ENCODE results near the gene NXF1. TPM values are rescaled to one million over a fixed set of nuclear protein-coding genes. Genes with fewer than 3 reads are reported as not detected.

NXF1 gene
- polyA plus RNA-seq, 1 donor (not counting 4 experiments of a cell fraction or from before 2014, with no cell fraction given), result 25.3 TPM

- FAIRE-seq (peak; percentile 93), DNase-seq (ENCODE audit: low read depth, low spot score) (peak; percentile 96)
- dilution Hi-C loops (cut with MboI; ENCODE audit: extremely low pct_ligation_motif_present, low sequenced_read_pairs), result no loop called here
- H3K79me2 ChIP-seq (ENCODE audit: control insufficient read depth, insufficient read depth, low read length), result peaks cover 16% of the 10 kb centered on the region
- no peaks in the 10 kb centered on the region for H3K9me3 ChIP-seq (ENCODE audit: control insufficient read depth, low read depth, low read length)
- H4K20me1 ChIP-seq (ENCODE audit: control insufficient read depth, extremely low read depth, insufficient read depth, low read length), result no peaks in the 10 kb centered on the region
- peak within 1 kb of the TSS; percentile 70 to 95 (median 85) for H3K4me3 ChIP-seq (ENCODE audit: control insufficient read depth in 2 of 3, extremely low read depth in 1 of 3, insufficient read depth in 2 of 3, low read depth in 1 of 3, low read length in 3 of 3)
- peaks cover 11% of the 10 kb centered on the region for H3K4me1 ChIP-seq (ENCODE audit: control insufficient read depth, extremely low read depth, insufficient read depth, low read length)
- no peak for TF ChIP-seq EZH2 (IDR thresholded peaks at IDR 0.05; ENCODE audit: low read length)
- TF ChIP-seq, protein P1, sequence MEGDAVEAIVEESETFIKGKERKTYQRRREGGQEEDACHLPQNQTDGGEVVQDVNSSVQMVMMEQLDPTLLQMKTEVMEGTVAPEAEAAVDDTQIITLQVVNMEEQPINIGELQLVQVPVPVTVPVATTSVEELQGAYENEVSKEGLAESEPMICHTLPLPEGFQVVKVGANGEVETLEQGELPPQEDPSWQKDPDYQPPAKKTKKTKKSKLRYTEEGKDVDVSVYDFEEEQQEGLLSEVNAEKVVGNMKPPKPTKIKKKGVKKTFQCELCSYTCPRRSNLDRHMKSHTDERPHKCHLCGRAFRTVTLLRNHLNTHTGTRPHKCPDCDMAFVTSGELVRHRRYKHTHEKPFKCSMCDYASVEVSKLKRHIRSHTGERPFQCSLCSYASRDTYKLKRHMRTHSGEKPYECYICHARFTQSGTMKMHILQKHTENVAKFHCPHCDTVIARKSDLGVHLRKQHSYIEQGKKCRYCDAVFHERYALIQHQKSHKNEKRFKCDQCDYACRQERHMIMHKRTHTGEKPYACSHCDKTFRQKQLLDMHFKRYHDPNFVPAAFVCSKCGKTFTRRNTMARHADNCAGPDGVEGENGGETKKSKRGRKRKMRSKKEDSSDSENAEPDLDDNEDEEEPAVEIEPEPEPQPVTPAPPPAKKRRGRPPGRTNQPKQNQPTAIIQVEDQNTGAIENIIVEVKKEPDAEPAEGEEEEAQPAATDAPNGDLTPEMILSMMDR (optimal IDR thresholded peaks at IDR 0.05 in 1 of 3, IDR thresholded peaks at IDR 0.05 in 1 of 3, conservative IDR thresholded peaks at IDR 0.05 in 1 of 3; ENCODE audit: extremely low read depth in 1 of 3, insufficient read depth in 2 of 3, low read length in 3 of 3), result peak in 1 of 3 experiments; percentile 4
- H3K9me1 ChIP-seq (ENCODE audit: control insufficient read depth, extremely low read depth, insufficient read depth, low read length), result peaks cover 2% of the 10 kb centered on the region
- H3K27ac ChIP-seq (ENCODE audit: control insufficient read depth, insufficient read depth, low read length), result peak within 1 kb of the TSS; percentile 94
- peak within 1 kb of the TSS; percentile 83 for H3K4me2 ChIP-seq (ENCODE audit: control insufficient read depth, extremely low read depth, insufficient read depth, low read depth, low read length)
- peak within 1 kb of the TSS; percentile 95 for H3K9ac ChIP-seq (ENCODE audit: control insufficient read depth, extremely low read depth, insufficient read depth, low read length)
- peaks cover 9 to 16% of the 10 kb centered on the region in 2 experiments for H3K36me3 ChIP-seq (ENCODE audit: control insufficient read depth in 2 of 2, extremely low read depth in 1 of 2, insufficient read depth in 2 of 2, low read length in 2 of 2)
- no peaks in the 10 kb centered on the region for H3K27me3 ChIP-seq (ENCODE audit: control insufficient read depth, extremely low read depth, insufficient read depth, low read length)
- H2AFZ ChIP-seq (ENCODE audit: control insufficient read depth, low read length), result peak within 1 kb of the TSS; percentile 100
These were observed 51.3 kb downstream of the NXF1 start, which contains the start of gene ZBTB3 for GRCh38 chr11:62753736-62754603. ZBTB3 (minus strand) TSS chr11:62754160; CDS start chr11:62753664, 496 bp downstream.

DNA sequence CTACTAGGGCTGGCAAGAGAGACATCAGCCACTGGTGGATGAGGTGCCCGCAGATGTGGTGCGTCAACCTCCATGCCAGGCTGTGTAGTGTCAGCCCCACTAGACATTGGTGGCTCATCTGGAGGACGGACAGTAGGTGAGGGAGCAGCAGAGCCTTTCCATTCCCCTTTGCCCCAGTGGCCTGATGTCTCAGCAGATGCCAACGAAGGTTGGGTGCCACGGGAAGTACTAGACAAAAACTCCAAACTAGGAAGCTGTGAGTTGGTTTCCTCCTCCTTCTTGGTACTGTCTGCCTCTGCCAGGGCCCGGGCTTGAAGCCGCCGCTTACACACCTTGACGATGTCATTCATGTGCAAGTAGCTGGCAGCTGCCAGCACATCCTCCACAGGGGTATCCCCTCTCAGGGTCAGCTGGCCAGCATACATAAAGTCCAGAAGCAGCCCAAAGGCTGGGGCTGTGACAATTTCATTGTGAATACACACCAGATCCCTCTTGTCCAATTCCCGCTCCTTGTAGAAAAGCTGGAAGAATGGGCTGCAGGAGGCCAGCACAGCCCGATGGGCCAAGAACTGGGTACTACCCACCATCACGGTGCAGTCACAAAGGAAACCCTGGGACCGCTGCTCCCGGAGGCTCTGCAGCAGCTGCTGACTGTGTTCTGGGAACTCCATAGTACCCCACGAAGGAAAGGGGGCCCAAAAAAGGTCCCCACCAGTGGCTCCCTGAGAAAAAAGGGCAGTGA is 52.1 kb downstream of the NXF1 start:
- peak overlapping the region; percentile 70 to 95 (median 85) for H3K4me3 ChIP-seq (ENCODE audit: control insufficient read depth in 2 of 3, extremely low read depth in 1 of 3, insufficient read depth in 2 of 3, low read depth in 1 of 3, low read length in 3 of 3)
- dilution Hi-C loops (cut with MboI; ENCODE audit: extremely low pct_ligation_motif_present, low sequenced_read_pairs), result no loop called here
- TF ChIP-seq, protein P1 (optimal IDR thresholded peaks at IDR 0.05 in 1 of 3, IDR thresholded peaks at IDR 0.05 in 1 of 3, conservative IDR thresholded peaks at IDR 0.05 in 1 of 3; ENCODE audit: extremely low read depth in 1 of 3, insufficient read depth in 2 of 3, low read length in 3 of 3), result no peak
- no peak for TF ChIP-seq EZH2 (IDR thresholded peaks at IDR 0.05; ENCODE audit: low read length)
- H3K27ac ChIP-seq (ENCODE audit: control insufficient read depth, insufficient read depth, low read length), result peak overlapping the region; percentile 94
- H2AFZ ChIP-seq (ENCODE audit: control insufficient read depth, low read length), result peak overlapping the region; percentile 90
- peak overlapping the region; percentile 95 for H3K9ac ChIP-seq (ENCODE audit: control insufficient read depth, extremely low read depth, insufficient read depth, low read length)
- peaks cover 11% of the 10 kb centered on the region for H3K4me1 ChIP-seq (ENCODE audit: control insufficient read depth, extremely low read depth, insufficient read depth, low read length)
- DNase-seq (ENCODE audit: low read depth, low spot score) (no peak), FAIRE-seq (no peak)
- no peaks in the 10 kb centered on the region for H4K20me1 ChIP-seq (ENCODE audit: control insufficient read depth, extremely low read depth, insufficient read depth, low read length)
- peaks cover 2% of the 10 kb centered on the region for H3K9me1 ChIP-seq (ENCODE audit: control insufficient read depth, extremely low read depth, insufficient read depth, low read length)
- H3K27me3 ChIP-seq (ENCODE audit: control insufficient read depth, extremely low read depth, insufficient read depth, low read length), result no peaks in the 10 kb centered on the region
- peaks cover 16% of the 10 kb centered on the region for H3K79me2 ChIP-seq (ENCODE audit: control insufficient read depth, insufficient read depth, low read length)
- peak overlapping the region; percentile 83 for H3K4me2 ChIP-seq (ENCODE audit: control insufficient read depth, extremely low read depth, insufficient read depth, low read depth, low read length)
- peaks cover 9 to 17% of the 10 kb centered on the region in 2 experiments for H3K36me3 ChIP-seq (ENCODE audit: control insufficient read depth in 2 of 2, extremely low read depth in 1 of 2, insufficient read depth in 2 of 2, low read length in 2 of 2)
- no peaks in the 10 kb centered on the region for H3K9me3 ChIP-seq (ENCODE audit: control insufficient read depth, low read depth, low read length)
